ENCODE data around the gene THAP12.
"Not testable (repeated sequence)": the region's sequence is repeated elsewhere in the genome, so short reads cannot be mapped to it uniquely, and the experiment has no call there.

The THAP12 gene

GRCh38 chr11:76380977-76381719 lies at the start of gene THAP12, which contains the start of gene GVQW3:
TSS of gene THAP12 (minus strand) at chr11:76381132. CDS start at chr11:76380836, 296 bp downstream.
TSS of gene GVQW3 (plus strand) at chr11:76381323. CDS start at chr11:76381829, 506 bp downstream.
- peak; percentile 95 for DNase-seq (ENCODE audit: extremely low read depth in 1 of 2, low read depth in 1 of 2)

DNA sequence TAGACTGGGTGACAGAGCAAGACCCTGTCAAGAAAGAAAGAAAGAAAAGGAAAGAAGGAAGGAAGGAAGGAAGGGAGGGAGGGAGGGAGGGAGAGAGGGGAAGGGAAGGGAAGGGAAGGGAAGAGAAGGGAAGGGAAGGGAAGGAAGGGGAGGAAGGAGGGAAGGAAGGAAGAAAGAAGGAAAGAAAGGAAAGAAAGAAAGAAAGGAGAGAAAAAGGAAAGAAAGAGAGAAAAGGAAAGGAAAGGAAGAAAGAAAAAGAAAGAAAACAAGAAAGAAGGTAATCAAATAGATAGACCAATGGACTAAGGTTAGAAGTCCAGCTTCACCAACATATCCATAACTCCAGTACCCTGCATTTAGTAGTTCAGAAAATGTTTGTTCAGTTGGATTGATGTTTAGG lies 45.7 kb upstream of the THAP12 start:
- DNase-seq (ENCODE audit: extremely low read depth in 1 of 2, low read depth in 1 of 2) = no peak

DNA sequence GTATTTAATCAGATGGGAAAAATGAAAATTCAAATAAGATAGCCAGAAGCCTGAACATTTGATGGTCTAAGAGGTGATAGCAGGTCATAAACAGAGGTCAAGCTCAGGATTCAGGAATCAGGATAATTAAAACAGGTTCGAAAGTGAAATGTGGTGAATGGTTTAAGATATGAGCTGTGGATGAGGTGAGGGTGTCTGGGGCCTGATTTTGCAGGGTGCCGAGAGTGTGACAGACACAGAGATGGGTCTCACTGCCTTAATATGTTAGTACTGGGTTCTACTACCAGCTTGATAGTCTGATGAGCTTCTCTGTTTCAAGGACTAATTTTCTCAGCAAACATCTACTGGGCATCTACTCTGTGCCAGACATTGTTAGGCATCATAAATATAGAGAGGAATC lies 44.0 kb upstream of the THAP12 start:
- DNase-seq (ENCODE audit: extremely low read depth in 1 of 2, low read depth in 1 of 2) = no peak

GRCh38 chr11:76424379-76424778 lies 43.4 kb upstream of the THAP12 start:
- no peak for DNase-seq (ENCODE audit: extremely low read depth in 1 of 2, low read depth in 1 of 2)

- no peak for DNase-seq (ENCODE audit: extremely low read depth in 1 of 2, low read depth in 1 of 2)
Observed at GRCh38 chr11:76419896-76420295, 39.0 kb upstream of the THAP12 start.

GRCh38 chr11:76415073-76415472 lies 34.1 kb upstream of the THAP12 start:
- DNase-seq (ENCODE audit: extremely low read depth in 1 of 2, low read depth in 1 of 2) = no peak

GRCh38 chr11:76410851-76411357 lies 30.0 kb upstream of the THAP12 start:
- DNase-seq (ENCODE audit: extremely low read depth in 1 of 2, low read depth in 1 of 2) = no peak

GRCh38 chr11:76408171-76408965 lies 27.4 kb upstream of the THAP12 start:
- no peak for DNase-seq (ENCODE audit: extremely low read depth in 1 of 2, low read depth in 1 of 2)

GRCh38 chr11:76406359-76406758 lies 25.4 kb upstream of the THAP12 start:
- DNase-seq (ENCODE audit: extremely low read depth in 1 of 2, low read depth in 1 of 2) = no peak

- DNase-seq (ENCODE audit: extremely low read depth in 1 of 2, low read depth in 1 of 2) = not testable (repeated sequence)
Observed at GRCh38 chr11:76401484-76401883, 20.6 kb upstream of the THAP12 start.

DNA sequence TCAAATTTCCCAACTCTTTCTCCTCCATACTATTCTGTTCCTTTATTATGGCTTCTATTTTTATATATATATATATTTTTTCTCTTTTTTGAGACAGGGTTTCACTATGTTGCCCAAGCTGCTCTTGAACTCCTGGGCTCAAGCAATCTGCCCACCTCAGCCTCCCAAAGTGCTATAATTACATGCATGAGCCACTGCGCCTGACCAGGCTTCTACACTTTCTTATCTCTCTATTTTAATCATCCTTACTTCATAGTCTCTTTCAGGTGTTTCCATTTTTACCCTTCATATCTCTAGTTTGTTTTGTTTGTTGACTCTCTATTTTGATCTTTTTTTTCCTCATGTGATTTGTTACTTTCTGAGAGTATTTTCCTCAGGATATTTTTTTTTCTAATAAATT lies 20.0 kb upstream of the THAP12 start:
- DNase-seq (ENCODE audit: extremely low read depth in 1 of 2, low read depth in 1 of 2) = no peak

DNA sequence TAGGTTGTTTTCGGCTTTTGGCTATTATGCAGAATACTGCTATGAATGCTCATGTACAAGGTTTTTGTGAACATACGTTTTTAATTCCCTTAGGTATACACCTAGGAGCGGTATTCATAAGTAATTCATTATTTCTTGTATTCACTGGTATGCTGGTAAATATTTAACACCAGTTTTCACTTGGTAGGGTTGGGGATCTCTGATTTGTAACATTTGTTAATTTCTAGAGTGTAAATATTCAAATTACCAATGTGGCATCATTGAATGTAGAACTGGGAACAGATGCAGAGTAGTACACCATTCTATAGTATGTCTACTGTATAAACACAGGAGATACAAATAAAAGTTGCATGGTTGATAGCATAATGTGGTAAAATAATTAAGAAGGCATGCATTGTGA lies 16.5 kb upstream of the THAP12 start:
- DNase-seq (ENCODE audit: extremely low read depth in 1 of 2, low read depth in 1 of 2) = no peak

DNA sequence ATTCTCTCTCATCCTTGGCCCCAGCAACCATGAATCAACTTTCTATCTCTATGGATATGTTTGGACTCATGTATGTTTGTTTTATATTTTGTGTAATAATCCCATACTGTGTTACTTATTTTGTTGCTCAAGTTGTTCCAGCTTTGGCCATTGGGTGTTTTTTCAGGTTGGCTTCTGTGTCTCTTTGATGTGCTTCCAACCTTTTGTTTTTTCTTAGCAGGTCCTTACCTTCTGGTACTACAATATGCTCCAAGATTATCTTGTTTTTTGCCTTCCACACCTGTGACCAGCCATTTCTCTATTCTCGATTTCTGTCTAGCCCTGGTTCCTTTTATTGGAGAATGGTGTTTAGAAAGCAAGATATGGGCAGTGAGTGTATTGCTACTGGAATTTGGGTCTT lies 14.4 kb upstream of the THAP12 start:
- no peak for DNase-seq (ENCODE audit: extremely low read depth in 1 of 2, low read depth in 1 of 2)

GRCh38 chr11:76394411-76394810 lies 13.5 kb upstream of the THAP12 start:
- no peak for DNase-seq (ENCODE audit: extremely low read depth in 1 of 2, low read depth in 1 of 2)

DNA sequence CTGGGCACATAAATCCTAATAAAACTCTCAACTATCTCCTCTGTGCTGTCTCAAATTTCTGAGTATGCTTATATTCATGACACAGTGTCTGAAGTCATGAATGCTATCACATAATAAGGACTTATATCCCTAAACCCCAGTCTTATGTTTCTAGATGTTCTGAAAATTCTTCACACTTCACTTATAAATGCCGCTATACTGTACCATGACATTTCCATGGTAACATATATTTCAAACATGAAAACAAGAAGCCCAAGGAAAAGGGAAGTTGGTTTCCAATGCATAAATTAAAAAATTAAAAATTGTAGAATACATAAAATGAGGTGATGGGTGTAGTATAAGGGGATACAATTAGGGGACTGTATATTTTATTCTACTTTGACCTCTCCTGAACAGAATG lies 11.9 kb upstream of the THAP12 start:
- DNase-seq (ENCODE audit: extremely low read depth in 1 of 2, low read depth in 1 of 2) = no peak

DNA sequence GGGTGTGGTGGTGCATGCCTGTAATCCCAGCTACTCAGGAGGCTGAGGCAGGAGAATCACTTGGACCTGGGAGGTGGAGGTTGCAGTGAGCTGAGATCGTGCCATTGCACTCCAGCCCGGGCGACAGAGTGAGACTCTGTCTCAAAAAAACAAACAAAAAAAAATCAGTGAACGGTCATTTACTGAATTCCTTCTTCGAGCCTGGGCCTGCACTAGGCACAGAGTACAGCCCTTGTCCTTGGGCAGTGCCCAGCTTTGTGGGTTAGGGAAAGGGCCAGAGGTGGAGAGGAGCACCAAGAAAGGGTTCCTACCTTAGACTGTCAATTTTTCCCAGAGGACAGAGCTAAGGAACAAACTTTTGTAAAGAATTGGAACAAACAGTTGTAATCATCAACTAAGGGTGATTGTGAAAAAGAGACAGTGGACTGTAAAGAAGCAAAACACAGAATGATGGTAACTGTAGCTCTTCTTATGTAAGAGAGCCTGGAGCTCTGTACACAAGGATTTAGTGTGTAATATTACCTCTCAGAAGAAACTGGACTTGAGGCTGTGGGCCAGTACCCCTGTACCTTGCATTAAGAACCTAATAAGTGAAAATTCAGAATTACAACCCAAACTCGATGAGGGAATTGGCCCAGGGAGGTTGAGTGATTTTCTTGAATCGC lies 11.0 kb upstream of the THAP12 start:
- DNase-seq (ENCODE audit: extremely low read depth in 1 of 2, low read depth in 1 of 2) = no peak

DNA sequence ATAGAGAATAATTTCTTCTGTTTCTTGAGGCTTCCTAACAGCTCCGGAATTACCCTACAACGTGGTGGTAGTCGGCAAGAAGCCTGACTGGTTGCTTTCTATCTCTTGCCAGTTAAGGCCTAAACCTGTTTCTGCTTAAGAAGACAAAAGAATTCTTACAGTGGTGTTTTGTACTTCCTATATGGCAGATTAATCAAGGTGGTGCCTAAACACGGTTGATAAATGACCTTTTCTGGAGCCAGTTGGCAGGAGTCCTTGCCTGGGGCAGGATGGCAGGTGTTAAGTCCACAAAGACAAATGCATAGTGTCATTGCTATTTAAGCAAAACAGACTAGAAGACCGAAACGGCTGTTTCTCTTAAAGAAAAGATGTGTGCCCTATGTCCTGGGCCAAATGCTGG lies 10.1 kb upstream of the THAP12 start:
- no peak for DNase-seq (ENCODE audit: extremely low read depth in 1 of 2, low read depth in 1 of 2)

GRCh38 chr11:76388408-76388807 lies 7.5 kb upstream of the THAP12 start:
- DNase-seq (ENCODE audit: extremely low read depth in 1 of 2, low read depth in 1 of 2) = no peak

- no peak for DNase-seq (ENCODE audit: extremely low read depth in 1 of 2, low read depth in 1 of 2)
Observed at GRCh38 chr11:76385903-76386302, 5.0 kb upstream of the THAP12 start.

- no peak for DNase-seq (ENCODE audit: extremely low read depth in 1 of 2, low read depth in 1 of 2)
Observed at GRCh38 chr11:76382209-76382608, 1.3 kb upstream of the THAP12 start.

Measured in stimulated activated CD8-positive, alpha-beta memory T cell treated with anti-CD3 and anti-CD28 coated beads, Interleukin-7, amount 100 ng/mL, for 48 hours (primary cell).